GM12801 (cell line): ENCODE measurements around the gene CAPNS2.

Experiments
- CTCF ChIP-seq: IDR thresholded peaks from one replicate; pipeline ENCODE4 v1.5.1; 2011; ENCODE audit warnings: control low read depth; ENCODE audit not compliant: insufficient read length; ENCODE audit errors: extremely low read depth

The CAPNS2 gene

GRCh38 chr16:55613613-55614335 lies 47.3 kb downstream of the CAPNS2 start:
- no peak for TF ChIP-seq CTCF

GRCh38 chr16:55615071-55615470 lies 48.6 kb downstream of the CAPNS2 start:
- TF ChIP-seq CTCF: no peak
